ENCODE data around the gene SLAIN1. TPM values are rescaled to one million over a fixed set of nuclear protein-coding genes. Genes with fewer than 3 reads are reported as not detected.

The SLAIN1 gene
- total RNA-seq, 1 experiment from 2014 or later = 2.4 TPM

DNA sequence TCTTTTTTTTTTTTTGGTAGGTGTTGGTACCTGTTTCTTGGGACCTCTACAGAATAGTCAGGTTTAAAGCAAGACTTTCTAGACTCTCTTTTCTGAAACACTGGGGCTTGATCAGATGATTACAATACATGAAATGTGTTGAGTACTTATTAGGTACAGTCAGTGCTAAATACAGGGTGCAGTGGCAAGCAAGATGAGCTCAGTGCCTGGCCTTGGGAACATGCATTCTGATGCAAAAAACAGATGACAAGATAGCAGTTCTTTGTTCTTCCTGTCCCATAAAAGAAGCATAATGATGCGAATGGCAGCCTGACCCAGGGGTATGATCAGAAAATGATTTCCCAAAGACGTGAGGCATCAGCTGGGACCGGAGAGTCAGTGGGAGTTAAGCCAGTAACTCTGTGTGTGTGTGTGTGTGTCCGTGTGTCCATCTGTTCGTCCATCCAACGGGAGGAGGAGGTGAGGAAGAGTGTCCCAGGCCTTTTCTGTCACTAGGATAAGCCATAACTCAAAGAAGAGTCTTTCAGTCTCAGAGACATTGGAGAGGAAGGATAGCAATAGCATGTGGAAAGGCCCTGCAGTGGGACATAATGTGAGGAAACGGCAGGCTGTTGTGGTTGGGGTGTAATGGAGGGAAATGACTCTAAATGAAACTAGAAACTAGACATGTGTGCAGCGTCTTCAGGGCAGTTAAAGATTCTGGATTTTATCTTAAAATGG, 32.2 kb downstream of the SLAIN1 start:
- no peaks in the 10 kb centered on the region for H3K79me2 ChIP-seq (ENCODE audit: low read depth)
- H3K36me3 ChIP-seq (ENCODE audit: low read depth) = no peaks in the 10 kb centered on the region
- no peaks in the 10 kb centered on the region for H3K27me3 ChIP-seq (ENCODE audit: insufficient read depth, low read depth)
- no peaks in the 10 kb centered on the region for H4K20me1 ChIP-seq (ENCODE audit: insufficient read depth)
- ChIA-PET CTCF (no interaction called here), POLR2A (ENCODE audit: unreplicated experiment) (no interaction called here)
- H3K4me1 ChIP-seq (replicated peaks; ENCODE audit: insufficient read depth) = 0 out of 2 replicates have a peak, but pooled peaks cover 8% of the 10 kb centered on the region
- no peaks in the 10 kb centered on the region for H3K9me2 ChIP-seq (ENCODE audit: insufficient read depth)
- no peak overlapping the region for H2AFZ ChIP-seq
- no peak for TF ChIP-seq EZH2 (IDR thresholded peaks at IDR 0.05; ENCODE audit: low read depth)
- TF ChIP-seq, protein P1, sequence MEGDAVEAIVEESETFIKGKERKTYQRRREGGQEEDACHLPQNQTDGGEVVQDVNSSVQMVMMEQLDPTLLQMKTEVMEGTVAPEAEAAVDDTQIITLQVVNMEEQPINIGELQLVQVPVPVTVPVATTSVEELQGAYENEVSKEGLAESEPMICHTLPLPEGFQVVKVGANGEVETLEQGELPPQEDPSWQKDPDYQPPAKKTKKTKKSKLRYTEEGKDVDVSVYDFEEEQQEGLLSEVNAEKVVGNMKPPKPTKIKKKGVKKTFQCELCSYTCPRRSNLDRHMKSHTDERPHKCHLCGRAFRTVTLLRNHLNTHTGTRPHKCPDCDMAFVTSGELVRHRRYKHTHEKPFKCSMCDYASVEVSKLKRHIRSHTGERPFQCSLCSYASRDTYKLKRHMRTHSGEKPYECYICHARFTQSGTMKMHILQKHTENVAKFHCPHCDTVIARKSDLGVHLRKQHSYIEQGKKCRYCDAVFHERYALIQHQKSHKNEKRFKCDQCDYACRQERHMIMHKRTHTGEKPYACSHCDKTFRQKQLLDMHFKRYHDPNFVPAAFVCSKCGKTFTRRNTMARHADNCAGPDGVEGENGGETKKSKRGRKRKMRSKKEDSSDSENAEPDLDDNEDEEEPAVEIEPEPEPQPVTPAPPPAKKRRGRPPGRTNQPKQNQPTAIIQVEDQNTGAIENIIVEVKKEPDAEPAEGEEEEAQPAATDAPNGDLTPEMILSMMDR (conservative IDR thresholded peaks at IDR 0.05) = no peak
- H3K4me3 ChIP-seq = no peak overlapping the region
- H3K9me3 ChIP-seq (ENCODE audit: insufficient read depth, low read depth) = no peaks in the 10 kb centered on the region
- no peak overlapping the region for H3K27ac ChIP-seq
- no peak overlapping the region for H3K4me2 ChIP-seq
- no TSS peak for BruUV-seq (replicated peaks)
- DNase-seq = no peak
- no peaks in the 10 kb centered on the region for H3F3A ChIP-seq (ENCODE audit: insufficient read depth, low read depth)
- intact Hi-C loops (cut with micrococcal nuclease; ENCODE audit: unreplicated experiment) = no loop called here

DNA sequence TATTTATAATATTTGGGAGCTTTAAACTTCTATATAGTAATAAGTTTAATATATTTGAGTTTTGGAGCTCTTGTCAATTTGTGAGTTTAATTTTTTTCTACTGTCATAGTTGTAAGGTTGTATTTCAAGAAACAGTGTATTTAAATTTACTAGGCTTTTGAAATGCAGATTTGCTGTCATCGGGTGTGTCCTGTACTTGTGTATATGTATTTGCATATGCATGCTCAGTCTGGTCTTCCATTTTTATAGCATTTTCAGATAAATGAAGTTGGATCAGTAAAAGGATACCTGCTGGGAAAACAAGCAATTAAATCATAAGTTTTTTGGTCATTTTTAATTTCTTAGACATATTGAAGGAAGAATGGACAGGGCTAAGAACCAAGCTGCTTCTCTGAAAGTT, 33.1 kb downstream of the SLAIN1 start:
- Histone ChIP-seq H3K9me2 (ENCODE audit: insufficient read depth) (no peaks in the 10 kb centered on the region), H3K27ac (no peak overlapping the region), H2AFZ (no peak overlapping the region), H3F3A (ENCODE audit: insufficient read depth, low read depth) (no peaks in the 10 kb centered on the region), H4K20me1 (ENCODE audit: insufficient read depth) (no peaks in the 10 kb centered on the region), H3K79me2 (ENCODE audit: low read depth) (no peaks in the 10 kb centered on the region), H3K4me2 (no peak overlapping the region), H3K4me1 (replicated peaks; ENCODE audit: insufficient read depth) (0 out of 2 replicates have a peak, but pooled peaks cover 8% of the 10 kb centered on the region), H3K4me3 (no peak overlapping the region), H3K9me3 (ENCODE audit: insufficient read depth, low read depth) (no peaks in the 10 kb centered on the region), H3K36me3 (ENCODE audit: low read depth) (no peaks in the 10 kb centered on the region), H3K27me3 (ENCODE audit: insufficient read depth, low read depth) (no peaks in the 10 kb centered on the region)
- TF ChIP-seq EZH2 (IDR thresholded peaks at IDR 0.05; ENCODE audit: low read depth) = no peak
- TF ChIP-seq, protein P1 (conservative IDR thresholded peaks at IDR 0.05) = no peak
- ChIA-PET CTCF (no interaction called here), POLR2A (ENCODE audit: unreplicated experiment) (no interaction called here)
- DNase-seq = no peak
- intact Hi-C loops (cut with micrococcal nuclease; ENCODE audit: unreplicated experiment) = no loop called here
- BruUV-seq (replicated peaks) = no TSS peak

DNA sequence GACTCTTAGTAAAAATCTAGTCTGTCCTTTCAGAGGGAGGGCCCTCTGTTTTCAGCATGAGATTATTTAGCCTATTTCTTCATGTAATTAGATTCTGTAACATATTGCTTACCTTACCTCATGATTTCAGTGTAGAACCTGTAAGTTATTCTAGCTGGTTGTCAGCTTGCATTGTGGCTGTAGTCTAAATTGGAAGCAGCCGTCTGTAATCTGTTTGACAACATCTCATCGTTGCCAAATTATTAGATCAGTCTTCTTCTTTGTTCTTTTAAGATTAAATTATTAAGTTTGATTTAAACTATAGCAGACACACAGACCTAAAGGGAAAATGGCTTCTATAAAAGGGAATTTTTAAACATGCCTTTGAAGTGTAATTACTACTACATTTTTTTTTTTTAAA, 34.8 kb downstream of the SLAIN1 start:
- CTCF ChIA-PET = no interaction called here
- no TSS peak for BruUV-seq (replicated peaks)
- TF ChIP-seq EZH2 (IDR thresholded peaks at IDR 0.05; ENCODE audit: low read depth) = no peak
- TF ChIP-seq, protein P1 (conservative IDR thresholded peaks at IDR 0.05) = no peak
- no peak for DNase-seq
- Histone ChIP-seq H3F3A (ENCODE audit: insufficient read depth, low read depth) (no peaks in the 10 kb centered on the region), H2AFZ (no peak overlapping the region), H4K20me1 (ENCODE audit: insufficient read depth) (no peaks in the 10 kb centered on the region), H3K9me2 (ENCODE audit: insufficient read depth) (no peaks in the 10 kb centered on the region), H3K36me3 (ENCODE audit: low read depth) (no peaks in the 10 kb centered on the region), H3K9me3 (ENCODE audit: insufficient read depth, low read depth) (no peaks in the 10 kb centered on the region), H3K27ac (no peak overlapping the region), H3K4me1 (replicated peaks; ENCODE audit: insufficient read depth) (0 out of 2 replicates have a peak, but pooled peaks cover 8% of the 10 kb centered on the region), H3K27me3 (ENCODE audit: insufficient read depth, low read depth) (no peaks in the 10 kb centered on the region), H3K79me2 (ENCODE audit: low read depth) (no peaks in the 10 kb centered on the region), H3K4me3 (no peak overlapping the region), H3K4me2 (no peak overlapping the region)
- intact Hi-C loops (cut with micrococcal nuclease; ENCODE audit: unreplicated experiment) = no loop called here
- POLR2A ChIA-PET (ENCODE audit: unreplicated experiment) = no interaction called here

All from PC-9 (cell line).